ENCODE results near the gene FBXL16.
A peak's percentile ranks its signal among the peaks of the same experiment; 100 is the strongest.

GRCh38 chr16:660459-661183 lies 45.0 kb downstream of the FBXL16 start:
- peak; percentile 44 to 57 (median 46) for TF ChIP-seq CTCF (IDR thresholded peaks at IDR 0.05)
- TF ChIP-seq POLR2A (IDR thresholded peaks at IDR 0.05): no peak
